AG10803 (cell line): ENCODE data around the gene POLR1A.
"Not testable (repeated sequence)": the region's sequence is repeated elsewhere in the genome, so short reads cannot be mapped to it uniquely, and the experiment has no call there.

ENCODE experiments used
- DNase-seq: peaks from one replicate; pipeline ENCODE4 v3.0.0; 2010; ENCODE audit warnings: low read depth
- H3K4me3 ChIP-seq: 2 replicates; pipeline ENCODE4 v1.5.1; 2011; ENCODE audit warnings: mild to moderate bottlenecking, low read length, control low read depth
- TF ChIP-seq, protein P1 (sequence below): conservative IDR thresholded peaks from 2 replicates; pipeline ENCODE4 v1.5.1; 2011; ENCODE audit warnings: mild to moderate bottlenecking, low read length, control low read depth, inconsistent platforms

Gene POLR1A

DNA sequence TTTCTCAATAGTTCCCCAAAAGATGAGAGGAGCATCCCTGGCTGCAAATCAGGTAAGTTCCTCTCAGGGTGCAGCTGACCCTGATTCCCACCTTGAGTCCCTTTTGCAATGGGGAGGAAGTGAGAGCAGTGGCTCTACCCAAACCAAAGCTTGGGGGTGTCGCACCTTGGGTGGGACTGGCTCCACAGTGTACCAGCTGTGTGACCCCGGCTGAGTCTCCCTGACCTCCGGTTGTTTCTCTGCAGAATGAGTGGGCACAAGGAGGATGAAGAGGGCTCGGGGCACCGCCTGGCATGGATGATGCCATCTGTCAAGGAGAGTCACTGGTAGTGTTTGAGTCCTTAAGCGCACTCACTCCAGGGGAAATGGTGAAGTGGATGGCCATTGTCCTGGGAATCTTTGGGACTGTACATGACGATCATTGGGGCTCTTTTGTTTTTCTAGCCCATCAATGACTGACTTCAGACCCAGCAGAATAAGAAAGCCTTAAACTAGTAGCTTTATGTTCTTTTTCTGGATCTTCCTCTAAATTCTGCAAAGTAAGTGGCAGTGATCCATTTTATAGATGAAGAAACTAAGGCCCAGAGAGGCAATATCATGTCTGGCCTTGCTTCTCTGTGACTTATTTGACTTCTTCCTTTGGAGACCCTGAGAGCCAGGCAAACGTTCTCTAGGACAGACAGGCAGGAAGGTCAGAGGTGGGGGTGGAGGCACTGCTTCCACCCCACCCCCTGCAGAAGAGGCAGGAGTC, 110.6 kb downstream of the POLR1A start:
- TF ChIP-seq, protein P1, sequence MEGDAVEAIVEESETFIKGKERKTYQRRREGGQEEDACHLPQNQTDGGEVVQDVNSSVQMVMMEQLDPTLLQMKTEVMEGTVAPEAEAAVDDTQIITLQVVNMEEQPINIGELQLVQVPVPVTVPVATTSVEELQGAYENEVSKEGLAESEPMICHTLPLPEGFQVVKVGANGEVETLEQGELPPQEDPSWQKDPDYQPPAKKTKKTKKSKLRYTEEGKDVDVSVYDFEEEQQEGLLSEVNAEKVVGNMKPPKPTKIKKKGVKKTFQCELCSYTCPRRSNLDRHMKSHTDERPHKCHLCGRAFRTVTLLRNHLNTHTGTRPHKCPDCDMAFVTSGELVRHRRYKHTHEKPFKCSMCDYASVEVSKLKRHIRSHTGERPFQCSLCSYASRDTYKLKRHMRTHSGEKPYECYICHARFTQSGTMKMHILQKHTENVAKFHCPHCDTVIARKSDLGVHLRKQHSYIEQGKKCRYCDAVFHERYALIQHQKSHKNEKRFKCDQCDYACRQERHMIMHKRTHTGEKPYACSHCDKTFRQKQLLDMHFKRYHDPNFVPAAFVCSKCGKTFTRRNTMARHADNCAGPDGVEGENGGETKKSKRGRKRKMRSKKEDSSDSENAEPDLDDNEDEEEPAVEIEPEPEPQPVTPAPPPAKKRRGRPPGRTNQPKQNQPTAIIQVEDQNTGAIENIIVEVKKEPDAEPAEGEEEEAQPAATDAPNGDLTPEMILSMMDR, result no peak
- no peak for DNase-seq

DNA sequence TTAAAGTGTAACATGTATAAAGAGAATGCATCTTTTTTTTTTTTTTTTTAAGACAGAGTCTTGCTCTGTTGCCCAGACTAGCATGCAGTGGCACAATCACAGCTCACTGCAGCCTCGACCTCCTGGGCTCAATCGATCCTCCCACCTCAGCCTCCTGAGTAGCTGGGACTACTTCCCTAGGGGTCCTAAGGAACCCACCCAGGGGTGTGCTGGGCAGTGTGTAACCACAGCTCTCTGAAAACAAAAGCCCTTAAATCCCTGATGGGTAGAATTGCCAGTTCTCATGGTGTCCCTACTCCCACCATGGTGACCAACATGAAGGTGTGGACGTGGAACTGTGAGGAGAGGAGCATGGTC, 111.3 kb downstream of the POLR1A start:
- DNase-seq, result no peak
- TF ChIP-seq, protein P1, result no peak
- H3K4me3 ChIP-seq, result no peak overlapping the region

More for the DNA sequence above, 110.6 kb downstream of the POLR1A start:
- no peak overlapping the region for H3K4me3 ChIP-seq

DNA sequence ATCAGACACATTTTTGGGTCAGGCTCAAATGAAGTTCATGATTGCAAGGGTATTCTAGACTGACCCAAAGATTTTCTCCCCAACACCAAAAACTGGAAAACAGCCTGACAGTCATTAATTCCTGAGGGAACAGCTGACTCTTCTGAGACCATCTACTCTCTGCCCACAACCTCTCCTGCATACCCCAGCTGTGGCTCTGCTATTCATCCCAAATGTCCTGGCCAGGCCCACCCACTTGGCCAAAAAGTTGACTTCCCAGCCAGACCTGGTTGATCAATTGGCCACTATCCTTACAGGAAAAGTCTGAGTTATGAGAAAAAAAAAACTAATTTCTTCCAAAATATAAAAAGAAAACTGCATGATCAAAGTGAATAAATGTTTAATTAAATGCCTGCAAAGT, 113.1 kb downstream of the POLR1A start:
- TF ChIP-seq, protein P1, result no peak
- no peak for DNase-seq
- no peak overlapping the region for H3K4me3 ChIP-seq

DNA sequence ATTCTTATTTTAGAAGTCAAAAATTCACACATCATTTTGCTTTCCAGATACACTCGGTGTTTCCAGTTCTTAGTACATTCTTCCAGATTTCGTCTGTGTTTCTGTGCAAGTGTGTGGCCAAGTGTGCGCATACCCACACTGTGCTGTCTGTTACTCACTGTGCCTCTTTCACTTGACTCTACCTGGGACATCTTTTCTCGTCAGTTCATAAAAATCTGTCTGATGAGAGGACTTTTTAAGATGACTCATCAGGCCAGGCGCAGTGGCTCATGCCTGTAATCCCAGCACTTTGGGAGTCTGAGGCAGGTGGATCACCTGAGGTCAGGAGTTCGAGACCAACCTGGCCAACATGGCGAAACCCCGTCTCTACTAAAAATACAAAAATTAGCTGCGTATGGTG, 113.6 kb downstream of the POLR1A start:
- not testable (repeated sequence) for DNase-seq

DNA sequence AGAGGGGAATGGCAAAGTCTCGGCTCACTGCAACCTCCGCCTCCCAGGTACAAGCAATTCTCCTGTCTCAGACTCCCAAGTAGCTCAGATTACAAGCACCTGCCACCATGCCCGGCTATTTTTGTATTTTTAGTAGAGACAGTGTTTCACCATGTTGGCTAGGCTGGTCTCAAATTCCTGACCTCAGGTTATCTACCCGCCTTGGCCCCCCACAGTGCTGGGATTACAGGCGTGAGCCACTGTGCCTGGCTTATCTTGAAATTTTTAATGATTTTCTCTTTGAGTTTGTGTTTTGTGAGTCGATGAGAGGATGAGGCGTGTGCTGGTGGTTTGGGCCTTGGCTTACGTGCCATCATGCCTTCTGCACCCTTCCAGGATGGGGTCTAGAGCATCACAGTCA, 115.6 kb downstream of the POLR1A start:
- no peak overlapping the region for H3K4me3 ChIP-seq
- no peak for DNase-seq
- TF ChIP-seq, protein P1, result no peak

More for the DNA sequence above, 113.6 kb downstream of the POLR1A start:
- not testable (repeated sequence) for H3K4me3 ChIP-seq

DNA sequence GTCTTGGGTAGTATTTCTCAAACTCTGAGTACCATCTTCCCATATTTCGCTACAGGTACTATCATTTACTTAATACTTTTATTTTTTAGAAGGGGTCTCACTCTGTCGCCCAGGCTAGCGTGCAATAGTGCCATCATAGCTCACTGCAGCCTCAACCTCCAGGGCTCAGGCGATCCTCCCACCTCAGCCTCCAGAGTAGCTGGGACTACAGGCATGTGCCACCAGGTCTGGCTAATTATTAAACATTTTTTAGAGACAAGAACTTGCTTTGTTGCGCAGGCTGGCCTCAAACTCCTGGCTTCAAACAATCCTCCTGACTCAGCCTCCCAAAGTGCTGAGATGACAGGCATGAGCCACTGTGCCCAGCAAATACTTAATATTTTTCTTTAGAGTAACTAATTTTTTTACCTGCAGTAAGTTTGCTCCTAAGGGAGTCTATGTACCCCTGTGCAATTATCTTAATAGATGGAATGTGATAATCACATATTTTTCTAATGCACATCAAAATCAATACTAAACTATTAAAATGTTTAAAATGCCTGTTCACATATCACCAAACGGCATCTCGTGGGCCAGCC, 116.3 kb downstream of the POLR1A start:
- TF ChIP-seq, protein P1, result no peak
- no peak for DNase-seq

DNA sequence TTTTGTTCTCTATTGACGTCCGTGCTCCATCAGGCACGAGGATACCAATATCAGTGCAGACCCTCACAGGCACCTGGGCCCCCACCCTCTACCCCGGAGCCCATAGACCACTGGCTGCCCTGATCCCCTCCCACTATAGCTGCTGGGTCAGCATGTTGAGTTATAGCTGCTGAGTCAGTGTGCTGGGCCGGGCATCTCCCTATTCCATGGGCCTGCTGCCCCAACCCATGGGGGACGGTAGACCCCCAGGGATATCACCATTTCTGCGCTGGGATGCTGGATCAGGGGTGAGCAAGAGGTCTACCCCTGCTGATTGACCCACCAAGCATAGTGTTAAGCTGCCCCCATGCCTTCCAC, 116.8 kb downstream of the POLR1A start:
- TF ChIP-seq, protein P1, result no peak
- H3K4me3 ChIP-seq, result no peak overlapping the region
- no peak for DNase-seq

More for the DNA sequence above, 116.3 kb downstream of the POLR1A start:
- no peak overlapping the region for H3K4me3 ChIP-seq
